GM23338 (cell line): ENCODE data around the gene PDCD11. TPM values are rescaled to one million over a fixed set of nuclear protein-coding genes. Genes with fewer than 3 reads are reported as not detected.

Source experiments
- ATAC-seq: fragments of 200-7000 bp; cut with Tn5 transposase; 3 replicates; pipeline ENCODE4 v1.9.1; 2020
- DNase-seq: peaks from one replicate; pipeline ENCODE4 v3.0.0-alpha.2; 2015; ENCODE audit warnings: low spot score
- H2AFZ ChIP-seq: fragments of 200-600 bp; sonication (generic); 2 replicates; pipeline ENCODE4 v1.8.0; 2016; ENCODE audit warnings: antibody characterized with exemption, mild to moderate bottlenecking, moderate library complexity
- H3F3A ChIP-seq: fragments of 200-600 bp; sonication (generic); replicated peaks from 2 replicates; pipeline ENCODE4 v1.8.0; 2017; ENCODE audit warnings: antibody characterized with exemption, mixed run types, low read depth
- H3K27ac ChIP-seq: fragments of 200-600 bp; sonication (generic); 2 replicates; pipeline ENCODE4 v1.6.1; 2016; ENCODE audit warnings: low read depth
- H3K27me3 ChIP-seq: fragments of 200-600 bp; sonication (generic); 2 replicates; pipeline ENCODE4 v1.8.0; 2016; ENCODE audit warnings: mild to moderate bottlenecking, mixed run types, moderate library complexity; ENCODE audit not compliant: insufficient read depth
- H3K36me3 ChIP-seq: fragments of 200-600 bp; sonication (generic); 2 replicates; pipeline ENCODE4 v1.8.0; 2016; ENCODE audit warnings: mild to moderate bottlenecking; ENCODE audit not compliant: insufficient read depth
- H3K4me1 ChIP-seq: fragments of 200-600 bp; sonication (generic); 2 replicates; pipeline ENCODE4 v1.8.0; 2016; ENCODE audit warnings: mild to moderate bottlenecking, moderate library complexity; ENCODE audit not compliant: insufficient read depth
- H3K4me2 ChIP-seq: fragments of 200-600 bp; sonication (generic); 2 replicates; pipeline ENCODE4 v1.7.1; 2017; ENCODE audit warnings: mixed run types
- H3K4me3 ChIP-seq: fragments of 200-600 bp; sonication (generic); 2 replicates; pipeline ENCODE4 v1.6.1; 2016; ENCODE audit warnings: mixed run types
- H3K79me2 ChIP-seq: fragments of 200-600 bp; sonication (generic); replicated peaks from 2 replicates; pipeline ENCODE4 v1.8.0; 2017; ENCODE audit warnings: mild to moderate bottlenecking; ENCODE audit not compliant: insufficient read depth
- H3K9me2 ChIP-seq: fragments of 200-600 bp; sonication (generic); 2 replicates; pipeline ENCODE4 v1.8.0; 2017; ENCODE audit not compliant: insufficient read depth
- H4K20me1 ChIP-seq: fragments of 200-600 bp; sonication (generic); replicated peaks from 2 replicates; pipeline ENCODE4 v1.8.0; 2017; ENCODE audit warnings: mild to moderate bottlenecking; ENCODE audit not compliant: insufficient read depth
- H3K27ac Mint-ChIP-seq: 2 replicates; pipeline ENCODE4 v1.8.0; 2020; ENCODE audit warnings: inconsistent platforms, mild to moderate bottlenecking, moderate library complexity, mixed read lengths
- H3K27me3 Mint-ChIP-seq: 3 replicates; pipeline ENCODE4 v1.8.0; 2022; ENCODE audit warnings: low read depth, mild to moderate bottlenecking, moderate library complexity, mixed read lengths, inconsistent platforms; ENCODE audit not compliant: insufficient read depth, poor library complexity
- H3K36me3 Mint-ChIP-seq: 3 replicates; pipeline ENCODE4 v1.8.0; 2021; ENCODE audit warnings: low read depth, mild to moderate bottlenecking, inconsistent platforms, moderate library complexity, mixed read lengths
- H3K4me1 Mint-ChIP-seq: 3 replicates; pipeline ENCODE4 v1.8.0; 2020; ENCODE audit warnings: mild to moderate bottlenecking, inconsistent platforms, mixed read lengths
- H3K4me3 Mint-ChIP-seq: 3 replicates; pipeline ENCODE4 v1.8.0; 2021; ENCODE audit warnings: moderate library complexity, mild to moderate bottlenecking, inconsistent platforms, mixed read lengths
- H3K9me3 Mint-ChIP-seq: 3 replicates; pipeline ENCODE4 v1.8.0; 2020; ENCODE audit warnings: moderate library complexity, mild to moderate bottlenecking, inconsistent platforms, mixed read lengths
- CREB1 ChIP-seq: fragments of 250-450 bp; sonication (Bioruptor Pico); IDR thresholded peaks from 2 replicates; pipeline ENCODE4 v1.5.0; 2020; ENCODE audit warnings: low read depth, mild to moderate bottlenecking, moderate library complexity
- CTCF ChIP-seq, 2 experiments: fragments of 200-600 bp in 1 of 2; sonication (generic) in 1 of 2; conservative IDR thresholded peaks; 2 replicates each; pipeline versions ENCODE4 v1.5.1 to v1.6.1; 2016 to 2017; ENCODE audit warnings: antibody characterized with exemption in 2 of 2, low read depth in 2 of 2, mild to moderate bottlenecking in 2 of 2, moderate library complexity in 1 of 2
- EZH2 ChIP-seq: fragments of 200-600 bp; sonication (generic); IDR thresholded peaks from one replicate; pipeline ENCODE4 v1.8.0; 2017; ENCODE audit warnings: antibody characterized with exemption, mild to moderate bottlenecking, low read depth; ENCODE audit not compliant: unreplicated experiment
- JUNB ChIP-seq: IDR thresholded peaks from one replicate; pipeline ENCODE4 v1.6.1; 2016; ENCODE audit warnings: antibody characterized with exemption; ENCODE audit not compliant: unreplicated experiment
- NANOG ChIP-seq: IDR thresholded peaks from 2 replicates; pipeline ENCODE4 v1.6.1; 2016; ENCODE audit warnings: antibody characterized with exemption, borderline replicate concordance
- POLR2AphosphoS5 ChIP-seq: IDR thresholded peaks from 2 replicates; pipeline ENCODE4 v1.6.1; 2016; ENCODE audit warnings: antibody characterized with exemption, low read depth
- STAT1 ChIP-seq: IDR thresholded peaks from one replicate; pipeline ENCODE4 v1.6.1; 2016; ENCODE audit warnings: antibody characterized with exemption; ENCODE audit not compliant: unreplicated experiment
- ZNF114 ChIP-seq: fragments of 250-450 bp; sonication (Bioruptor Pico); IDR thresholded peaks from 2 replicates; pipeline ENCODE4 v1.5.0; 2020; ENCODE audit warnings: mild to moderate bottlenecking, moderate library complexity
- ZNF331 ChIP-seq: fragments of 250-450 bp; sonication (Bioruptor Pico); IDR thresholded peaks from 2 replicates; pipeline ENCODE4 v1.5.0; 2020; ENCODE audit warnings: low read depth, mild to moderate bottlenecking, moderate library complexity
- ZNF462 ChIP-seq: fragments of 250-450 bp; sonication (Bioruptor Pico); IDR thresholded peaks from 2 replicates; pipeline ENCODE4 v1.5.0; 2020; ENCODE audit warnings: mild to moderate bottlenecking, moderate library complexity
- polyA plus RNA-seq: library from polyadenylated mRNA; unstranded; fragments of >200 nt; fragmentation: Nextera tagmentation; extraction: Ambion mirVana; gene quantifications from 2 replicates; pipeline ENCODE4 v1.2.1, GENCODE V29; 2016
- total RNA-seq: library from RNA; depleted of rRNA; stranded (reverse); fragments of >200 nt; shearing (Covaris generic); gene quantifications from 2 replicates; pipeline ENCODE4 v1.2.3, GENCODE V29; 2014
- TF ChIP-seq, protein P1 (sequence below): IDR thresholded peaks from 2 replicates; pipeline ENCODE4 v1.6.1; 2016; ENCODE audit warnings: antibody characterized with exemption

PDCD11 gene
- total and polyA plus RNA-seq, 2 experiments from 2014 or later: 82.1 to 87.8 TPM

- TF ChIP-seq ZNF462 (CRISPR knock-in tag): no peak
Measured at GRCh38 chr10:103441206-103441605, 44.8 kb downstream of the PDCD11 start (continued).

DNA sequence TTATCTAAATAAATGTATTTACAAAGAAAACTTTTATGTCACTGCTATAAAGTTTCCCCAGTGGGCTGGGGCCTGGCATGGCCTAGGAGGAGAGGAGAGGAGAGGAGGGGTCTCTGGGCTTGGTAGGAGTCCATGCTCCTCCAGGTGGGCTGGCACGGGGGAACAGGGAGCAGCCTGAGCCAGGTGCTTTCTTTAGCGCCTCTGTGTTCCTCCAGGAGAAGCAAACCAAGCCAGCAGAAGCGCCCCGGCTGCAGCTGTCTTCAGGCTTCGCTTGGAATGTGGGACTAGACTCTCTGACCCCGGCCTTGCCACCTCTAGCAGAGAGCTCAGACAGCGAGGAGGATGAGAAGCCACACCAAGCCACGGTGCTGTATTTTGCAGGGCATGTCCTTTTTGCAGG, 45.2 kb downstream of the PDCD11 start:
- Histone ChIP-seq H4K20me1 (peaks cover 9% of the 10 kb centered on the region; the same call in 1 of the 2 replicates), H3K4me1 (no peaks in the 10 kb centered on the region), H3K4me2 (no peak overlapping the region), H3K79me2 (no peaks in the 10 kb centered on the region), H3K9me2 (no peaks in the 10 kb centered on the region), H3K4me3 (no peak overlapping the region), H3K36me3 (peaks cover 76% of the 10 kb centered on the region), H3K27ac (no peak overlapping the region), H2AFZ (no peak overlapping the region), H3K27me3 (no peaks in the 10 kb centered on the region), H3F3A (no peaks in the 10 kb centered on the region)
- Mint-ChIP-seq H3K4me3 (no peak overlapping the region), H3K36me3 (peaks cover 91% of the 10 kb centered on the region), H3K27me3 (peaks cover 8% of the 10 kb centered on the region), H3K27ac (0 out of 2 replicates have a peak overlapping the region, but pooled peaks have one; percentile 31), H3K9me3 (no peaks in the 10 kb centered on the region; the same call in 2 of the 3 replicates), H3K4me1 (no peaks in the 10 kb centered on the region)
- DNase-seq: no peak
- no peak for ATAC-seq
- TF ChIP-seq STAT1 (no peak), CREB1 (CRISPR knock-in tag) (no peak), ZNF114 (CRISPR knock-in tag) (no peak), NANOG (no peak), CTCF (conservative IDR thresholded peaks at IDR 0.05; ENCODE audit: low read depth in 2 of 2) (no peak), ZNF331 (CRISPR knock-in tag) (no peak), POLR2AphosphoS5 (no peak), JUNB (no peak), EZH2 (no peak)
- TF ChIP-seq, protein P1, sequence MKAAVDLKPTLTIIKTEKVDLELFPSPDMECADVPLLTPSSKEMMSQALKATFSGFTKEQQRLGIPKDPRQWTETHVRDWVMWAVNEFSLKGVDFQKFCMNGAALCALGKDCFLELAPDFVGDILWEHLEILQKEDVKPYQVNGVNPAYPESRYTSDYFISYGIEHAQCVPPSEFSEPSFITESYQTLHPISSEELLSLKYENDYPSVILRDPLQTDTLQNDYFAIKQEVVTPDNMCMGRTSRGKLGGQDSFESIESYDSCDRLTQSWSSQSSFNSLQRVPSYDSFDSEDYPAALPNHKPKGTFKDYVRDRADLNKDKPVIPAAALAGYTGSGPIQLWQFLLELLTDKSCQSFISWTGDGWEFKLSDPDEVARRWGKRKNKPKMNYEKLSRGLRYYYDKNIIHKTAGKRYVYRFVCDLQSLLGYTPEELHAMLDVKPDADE: no peak
